HG02642 (cell line): Measurements from ENCODE around the gene MLX.
A peak's percentile ranks its signal among the peaks of the same experiment; 100 is the strongest.
"Not testable (repeated sequence)": the region's sequence is repeated elsewhere in the genome, so short reads cannot be mapped to it uniquely, and the experiment has no call there.

Source experiments
- ATAC-seq: cut with Tn5 transposase; IDR thresholded peaks from one replicate; pipeline ENCODE4 v1.9.1; 2021; ENCODE audit warnings: mild to moderate bottlenecking; ENCODE audit not compliant: unreplicated experiment, poor library complexity

Gene MLX

GRCh38 chr17:42554250-42555121 lies 12.4 kb upstream of the MLX start:
- peak; percentile 77 for ATAC-seq

- ATAC-seq, result no peak
Measured at GRCh38 chr17:42555122-42555622, 11.7 kb upstream of the MLX start.

DNA sequence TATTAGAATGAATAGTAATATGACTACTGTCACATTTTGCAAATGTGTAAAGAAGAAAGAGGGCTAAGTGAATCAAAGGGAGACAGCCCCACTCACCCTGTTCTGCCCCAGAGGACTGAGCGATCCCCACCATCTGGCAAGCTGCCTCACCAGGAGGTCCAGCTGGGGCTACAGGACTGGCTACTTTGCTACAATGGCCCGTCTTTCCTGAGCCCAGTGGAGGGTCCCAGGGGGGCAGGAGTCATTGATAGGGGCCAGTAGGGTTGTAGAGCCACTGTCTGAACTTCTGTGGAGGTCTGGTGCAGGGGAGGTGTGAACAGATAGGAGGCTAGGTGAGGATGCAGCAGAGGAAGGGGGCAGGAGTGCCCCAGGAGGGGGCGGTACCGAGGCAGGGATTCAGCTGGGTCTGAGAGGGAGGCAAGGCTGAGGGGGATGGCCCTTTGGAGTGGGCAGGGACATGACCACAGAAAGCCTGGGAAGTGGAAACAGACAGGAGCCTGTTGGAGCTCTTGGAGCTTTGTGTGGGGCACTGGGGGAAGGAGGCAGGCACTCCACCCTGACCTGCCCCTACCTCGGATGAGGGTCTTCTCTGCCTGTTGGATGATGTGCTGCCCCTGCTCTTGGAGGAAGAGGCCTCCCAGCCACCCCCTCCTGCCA lies 10.8 kb upstream of the MLX start:
- ATAC-seq, result not testable (repeated sequence)

- no peak for ATAC-seq
Measured at GRCh38 chr17:42559075-42559474, 7.8 kb upstream of the MLX start.

GRCh38 chr17:42560246-42560645 lies 6.7 kb upstream of the MLX start:
- no peak for ATAC-seq

DNA sequence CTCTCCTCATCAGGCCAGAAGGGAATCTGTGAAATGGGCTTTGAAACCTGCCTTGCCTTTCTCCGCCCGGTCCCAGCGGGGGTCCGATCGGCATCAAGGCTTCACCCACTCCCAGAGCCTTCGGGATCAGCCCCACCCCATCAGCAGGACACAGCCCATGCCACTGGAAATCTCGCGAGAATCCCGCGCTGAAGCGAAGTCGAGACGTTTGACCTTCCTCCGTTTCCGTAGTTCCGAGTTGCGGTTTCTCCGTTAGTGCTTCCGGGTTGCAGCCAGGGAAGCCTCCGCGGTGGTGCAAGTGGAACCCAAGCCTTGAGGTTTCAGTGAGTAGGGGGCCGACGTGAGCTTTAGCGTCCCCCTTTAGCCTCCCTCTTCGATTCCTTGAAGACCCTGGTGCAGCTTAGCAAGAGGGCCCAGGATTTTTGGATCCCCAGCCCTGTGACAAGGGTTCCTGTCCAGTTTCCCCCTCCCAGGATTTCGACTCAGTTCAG lies 5.0 kb upstream of the MLX start, which contains the start of gene COASY:
Gene COASY (plus strand): TSS at position 252 of the 491 bp plus-strand sequence. CDS start 475 bp downstream, outside the sequence.
- ATAC-seq, result peak; percentile 56

GRCh38 chr17:42562388-42563142 lies 4.3 kb upstream of the MLX start:
- ATAC-seq, result no peak

GRCh38 chr17:42563143-42563509 lies 3.8 kb upstream of the MLX start:
- no peak for ATAC-seq

GRCh38 chr17:42563543-42563942 lies 3.4 kb upstream of the MLX start:
- no peak for ATAC-seq

- no peak for ATAC-seq
Measured at GRCh38 chr17:42563950-42564349, 3.0 kb upstream of the MLX start.

DNA sequence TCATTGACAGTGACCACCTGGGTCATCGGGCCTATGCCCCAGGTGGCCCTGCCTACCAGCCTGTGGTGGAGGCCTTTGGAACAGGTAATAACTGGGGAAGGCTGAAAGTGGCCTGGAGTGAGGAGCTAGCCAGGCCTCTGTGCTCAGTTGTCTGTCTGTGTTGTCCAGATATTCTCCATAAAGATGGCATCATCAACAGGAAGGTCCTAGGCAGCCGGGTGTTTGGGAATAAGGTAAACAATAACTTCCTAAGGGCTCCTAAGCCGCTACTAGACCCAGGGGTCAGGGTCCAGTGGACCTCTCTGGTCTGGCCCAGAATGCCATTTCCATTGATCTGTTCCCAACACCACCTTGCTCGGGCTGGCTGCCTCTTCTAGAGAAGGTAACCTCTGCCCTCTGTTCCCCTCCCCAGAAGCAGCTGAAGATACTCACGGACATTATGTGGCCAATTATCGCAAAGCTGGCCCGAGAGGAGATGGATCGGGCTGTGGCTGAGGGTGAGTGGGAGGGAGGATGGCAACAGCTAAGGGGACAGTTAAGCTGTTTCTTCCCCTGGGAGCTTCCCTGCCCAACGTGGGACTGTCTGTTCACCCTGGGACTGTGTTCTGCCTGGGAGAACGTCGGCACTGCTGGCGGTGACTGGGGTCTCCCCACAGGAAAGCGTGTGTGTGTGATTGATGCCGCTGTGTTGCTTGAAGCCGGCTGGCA lies 1.9 kb upstream of the MLX start:
- no peak for ATAC-seq

DNA sequence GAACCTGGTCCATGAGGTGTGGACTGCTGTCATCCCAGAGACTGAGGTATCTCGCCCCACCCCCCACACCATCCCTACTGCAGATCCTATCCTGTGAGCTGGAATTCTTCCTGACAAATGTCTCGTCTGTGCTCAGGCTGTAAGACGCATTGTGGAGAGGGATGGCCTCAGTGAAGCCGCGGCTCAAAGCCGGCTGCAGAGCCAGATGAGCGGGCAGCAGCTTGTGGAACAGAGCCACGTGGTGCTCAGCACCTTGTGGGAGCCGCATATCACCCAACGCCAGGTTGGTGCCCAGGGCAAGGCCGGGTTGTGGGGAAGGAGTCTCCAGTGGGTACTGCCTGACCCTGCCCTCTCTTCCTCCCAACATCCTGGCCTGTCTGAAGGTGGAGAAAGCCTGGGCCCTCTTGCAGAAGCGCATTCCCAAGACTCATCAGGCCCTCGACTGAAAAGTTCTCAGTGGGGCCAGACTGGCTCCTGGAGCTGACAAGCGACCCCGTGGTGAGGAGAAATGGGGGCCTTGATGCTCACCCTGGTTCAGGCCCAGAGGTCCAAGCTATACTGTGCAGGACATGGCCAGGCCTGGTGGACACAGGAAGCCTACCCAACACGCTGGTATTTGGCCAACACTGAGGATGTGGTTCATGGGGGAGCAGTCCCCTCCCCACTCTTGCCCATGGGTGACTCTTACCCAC lies 1.2 kb upstream of the MLX start:
- no peak for ATAC-seq

DNA sequence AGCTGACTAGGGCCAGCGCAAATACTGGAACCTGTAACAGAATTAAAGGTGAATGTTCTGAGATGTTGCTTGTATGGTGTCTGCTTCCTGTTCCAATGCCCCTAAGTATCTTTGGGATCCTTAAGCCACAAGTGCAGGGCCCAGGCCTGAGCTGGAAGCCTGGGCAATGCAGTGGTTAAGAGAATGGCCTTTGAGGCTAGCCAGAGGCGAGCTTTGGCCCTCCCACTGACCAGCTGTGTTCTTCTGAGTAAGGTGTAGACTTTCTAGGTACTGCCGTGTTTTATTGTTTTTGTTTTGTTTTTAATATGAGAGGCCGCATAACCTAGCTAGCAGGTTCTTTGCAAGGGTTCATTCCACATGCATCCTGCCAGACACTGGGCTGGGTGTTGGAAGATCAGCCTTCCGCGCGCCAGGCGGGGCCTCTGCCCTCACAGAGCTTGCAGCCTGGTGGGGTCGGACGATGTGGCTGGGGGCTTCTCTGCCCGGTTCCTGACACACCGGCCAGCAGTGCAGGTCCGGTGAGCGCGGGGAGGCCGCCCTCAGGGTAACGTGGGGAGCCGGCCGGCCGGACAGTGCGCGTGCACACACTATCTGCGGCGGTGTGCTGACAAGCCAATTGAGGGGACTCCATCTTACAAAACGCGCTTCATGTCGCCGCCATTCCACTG lies 551 bp upstream of the MLX start:
- ATAC-seq, result no peak

DNA sequence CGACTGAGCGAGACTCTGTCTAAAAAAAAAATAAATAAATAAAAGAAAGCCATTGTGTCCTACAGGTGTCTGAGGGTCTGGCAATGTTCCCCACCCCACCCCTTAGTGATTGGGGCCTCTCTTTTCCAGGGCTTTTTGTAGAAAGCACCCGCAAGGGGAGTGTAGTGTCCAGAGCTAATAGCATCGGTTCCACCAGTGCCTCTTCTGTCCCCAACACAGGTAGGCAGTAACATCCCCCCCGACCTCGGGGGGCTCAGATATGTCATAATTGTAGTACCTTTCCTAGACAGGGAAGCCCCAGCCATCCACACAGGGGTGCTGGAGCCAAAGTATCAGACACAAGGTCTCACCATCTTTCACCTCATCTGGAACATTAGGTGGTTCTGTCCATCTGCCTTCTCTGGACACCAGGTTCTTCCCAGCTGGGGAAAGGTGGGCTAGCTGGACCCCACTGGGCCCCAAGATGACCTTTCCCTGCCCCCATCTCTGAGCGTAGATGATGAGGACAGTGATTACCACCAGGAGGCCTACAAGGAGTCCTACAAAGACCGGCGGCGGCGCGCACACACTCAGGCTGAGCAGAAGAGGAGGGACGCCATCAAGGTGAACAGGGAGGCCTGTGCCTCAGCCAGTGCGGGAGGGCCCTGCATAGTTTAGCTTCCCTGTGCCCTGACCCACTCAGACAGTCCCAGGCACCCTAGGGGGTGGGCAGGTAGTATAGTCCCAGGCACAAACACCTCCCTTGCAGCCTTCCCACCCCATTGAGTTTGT lies 1.6 kb downstream of the MLX start:
- no peak for ATAC-seq

GRCh38 chr17:42571435-42572225 lies 4.7 kb downstream of the MLX start:
- no peak for ATAC-seq

DNA sequence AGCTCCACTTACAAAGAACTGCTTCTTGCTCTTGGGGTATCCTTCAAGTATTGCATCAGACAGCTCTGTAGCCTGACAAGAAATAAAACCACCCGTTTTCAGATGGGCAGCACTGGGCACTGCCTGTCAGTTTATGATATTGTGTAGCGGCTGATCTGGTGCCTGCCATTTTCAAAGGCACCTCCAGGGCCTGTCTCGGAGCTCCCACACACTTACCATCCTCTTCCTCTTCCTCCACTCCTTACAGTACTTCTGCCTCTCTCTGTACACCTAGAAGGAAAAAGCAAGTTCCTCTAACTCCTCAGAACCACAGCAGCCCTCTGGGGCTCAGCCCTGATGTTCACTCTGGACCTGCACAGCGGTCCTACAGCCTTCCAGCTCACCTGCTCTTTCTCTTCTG lies 6.2 kb downstream of the MLX start:
- ATAC-seq, result no peak

DNA sequence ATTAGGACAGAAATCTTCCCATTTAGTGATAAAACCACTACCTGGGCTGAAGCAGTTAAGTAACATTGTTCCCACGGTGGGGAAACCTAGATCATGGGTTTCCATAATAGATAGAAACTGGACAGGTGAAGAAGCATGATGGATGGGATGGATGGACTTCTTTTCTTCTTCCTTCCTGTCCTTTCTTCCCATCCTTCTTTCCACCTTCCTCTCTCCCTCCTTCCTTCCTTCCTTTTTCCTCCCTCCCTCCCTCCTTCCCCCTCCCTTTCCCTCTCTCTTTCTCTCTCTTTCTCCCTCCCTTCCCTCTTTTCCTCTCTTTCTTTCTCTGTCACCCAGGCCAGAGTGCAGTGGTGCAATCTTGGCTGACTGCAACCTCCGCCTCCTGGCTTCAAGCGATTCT lies 7.6 kb downstream of the MLX start:
- ATAC-seq, result no peak
